Stimulated activated CD8-positive, alpha-beta memory T cell treated with anti-CD3 and anti-CD28 coated beads, Interleukin-4, amount 100 ng/mL, for 4 hours (primary cell): ENCODE data around the gene REEP1.

Source experiments
- DNase-seq, 2 donors: peaks; one replicate each; pipeline ENCODE4 v3.0.0-alpha.2; 2020; ENCODE audit warnings: low read depth in 2 of 2, low spot score in 1 of 2

REEP1 gene

DNA sequence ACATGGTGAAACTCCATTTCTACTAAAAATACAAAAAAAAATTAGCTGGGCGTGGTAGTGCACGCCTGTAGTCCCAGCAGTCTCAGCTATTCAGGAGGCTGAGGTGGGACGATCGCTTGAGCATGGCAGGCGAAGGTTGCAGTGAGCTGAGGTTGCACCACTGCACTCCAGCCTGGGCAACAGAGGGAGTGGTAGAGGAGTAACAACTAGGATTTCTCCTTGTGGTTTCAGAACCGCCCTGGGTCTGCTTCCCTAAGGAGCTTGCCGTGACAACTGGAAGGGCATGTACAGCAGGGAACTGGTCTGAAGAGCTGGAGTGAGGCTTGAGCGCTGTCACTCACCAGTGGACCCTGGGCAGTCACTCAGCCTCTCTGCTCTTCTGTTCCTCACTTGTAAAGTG, 29.1 kb downstream of the REEP1 start:
- DNase-seq: no peak

DNA sequence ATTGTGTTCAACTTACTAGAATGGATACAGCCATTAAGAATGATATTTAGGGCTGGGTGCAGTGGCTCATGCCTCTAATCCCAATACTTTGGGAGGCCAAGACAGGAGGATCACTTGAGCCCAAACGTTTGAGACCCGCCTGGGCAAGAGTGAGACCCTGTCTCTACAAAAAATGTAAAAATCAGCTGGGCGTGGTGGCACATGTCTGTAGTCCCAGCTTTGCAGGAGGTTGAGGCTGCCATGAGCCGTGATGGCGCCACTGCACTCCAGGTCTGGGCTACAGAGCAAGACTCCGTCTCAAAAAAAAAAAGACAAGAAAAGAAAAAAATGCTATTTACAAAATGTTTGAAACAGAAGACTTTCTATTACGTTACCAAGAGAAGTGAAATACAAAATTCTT, 30.0 kb downstream of the REEP1 start:
- DNase-seq: no peak

DNA sequence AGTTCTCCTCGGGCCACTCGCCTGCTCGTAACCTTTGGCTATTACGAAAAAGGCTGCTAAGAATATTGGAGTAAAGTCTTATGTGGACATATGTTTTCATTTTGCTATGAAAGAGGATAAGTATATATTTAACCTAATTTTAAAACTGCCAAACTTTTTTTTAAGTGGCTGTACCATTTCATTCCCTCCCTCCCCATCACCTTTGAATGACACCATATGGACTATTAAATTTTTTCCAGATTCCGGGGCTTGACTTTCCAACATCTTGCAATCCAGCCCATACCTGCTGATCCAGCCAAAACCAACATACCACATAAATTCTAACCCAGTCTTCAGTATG, 31.5 kb downstream of the REEP1 start:
- no peak for DNase-seq

DNA sequence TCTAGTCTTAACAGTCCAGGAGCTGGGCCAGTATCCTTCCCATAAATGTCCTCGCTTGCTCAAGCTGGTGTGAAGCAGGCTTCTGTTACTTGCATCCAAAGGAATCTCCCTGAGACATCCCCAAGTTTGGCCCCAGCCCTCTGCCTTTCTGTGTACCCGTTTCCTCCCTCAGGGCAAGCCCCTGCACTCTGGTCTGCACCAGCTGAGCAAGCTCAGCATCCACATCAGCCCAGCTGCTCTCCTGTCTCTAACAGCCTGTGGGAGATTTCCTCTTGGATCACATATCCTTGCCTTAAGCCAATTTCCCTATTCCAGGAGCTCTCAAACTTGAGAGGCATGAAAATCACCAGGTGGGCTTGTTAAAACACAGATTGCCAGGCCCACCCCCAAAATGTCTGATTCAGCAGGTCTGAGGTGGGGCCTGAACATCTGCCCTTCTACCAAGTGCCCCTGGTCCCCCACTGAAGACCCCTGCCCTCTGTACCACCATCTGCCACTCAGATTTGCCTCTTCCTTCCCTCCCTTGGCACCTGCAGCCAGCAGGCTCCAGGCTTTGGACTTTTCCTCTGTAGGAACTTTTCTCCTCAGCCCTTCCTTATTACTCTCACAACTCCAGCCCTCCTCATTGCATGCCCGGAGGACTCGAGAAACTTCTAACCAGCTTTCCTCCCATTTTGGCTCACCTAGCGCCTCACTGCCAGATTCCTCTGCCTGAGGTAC, 32.1 kb downstream of the REEP1 start:
- DNase-seq: no peak

DNA sequence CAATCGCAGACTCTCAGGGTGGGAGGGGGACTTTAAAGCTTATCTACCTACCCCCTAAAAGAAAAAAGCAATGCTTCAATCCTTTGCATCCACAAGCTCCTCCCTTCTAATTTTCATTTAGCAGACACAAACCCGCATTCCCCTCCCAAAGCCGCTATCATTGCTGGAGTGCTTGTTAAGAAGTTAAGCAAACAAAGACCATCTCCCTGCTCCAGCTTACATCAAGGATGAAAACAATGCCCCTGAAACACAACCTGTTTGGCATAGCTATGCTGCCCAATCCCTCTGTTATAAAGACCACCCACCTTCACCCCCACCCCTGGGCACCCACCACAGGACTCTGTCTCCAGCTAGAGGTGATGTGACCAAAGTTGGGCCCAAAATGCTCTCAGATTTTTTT, 33.0 kb downstream of the REEP1 start:
- no peak for DNase-seq

DNA sequence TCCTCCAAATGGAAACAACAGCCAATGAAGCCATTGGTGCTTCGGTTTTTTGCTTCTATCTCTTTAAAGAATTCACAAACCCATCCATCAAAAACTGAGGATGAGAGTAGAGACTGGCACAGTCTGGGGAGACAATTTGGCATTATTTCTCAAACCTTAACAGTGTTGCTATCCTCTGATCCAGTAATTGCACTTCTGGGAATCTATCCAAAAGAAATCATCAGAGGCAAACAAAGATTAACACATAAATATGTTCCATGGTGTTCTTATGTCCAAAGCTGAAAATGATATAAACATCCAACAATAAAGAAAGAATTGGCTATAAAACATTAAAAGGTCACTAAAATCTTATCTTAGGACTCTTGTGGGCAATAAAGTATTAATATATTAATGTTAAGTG, 35.1 kb downstream of the REEP1 start:
- no peak for DNase-seq

DNA sequence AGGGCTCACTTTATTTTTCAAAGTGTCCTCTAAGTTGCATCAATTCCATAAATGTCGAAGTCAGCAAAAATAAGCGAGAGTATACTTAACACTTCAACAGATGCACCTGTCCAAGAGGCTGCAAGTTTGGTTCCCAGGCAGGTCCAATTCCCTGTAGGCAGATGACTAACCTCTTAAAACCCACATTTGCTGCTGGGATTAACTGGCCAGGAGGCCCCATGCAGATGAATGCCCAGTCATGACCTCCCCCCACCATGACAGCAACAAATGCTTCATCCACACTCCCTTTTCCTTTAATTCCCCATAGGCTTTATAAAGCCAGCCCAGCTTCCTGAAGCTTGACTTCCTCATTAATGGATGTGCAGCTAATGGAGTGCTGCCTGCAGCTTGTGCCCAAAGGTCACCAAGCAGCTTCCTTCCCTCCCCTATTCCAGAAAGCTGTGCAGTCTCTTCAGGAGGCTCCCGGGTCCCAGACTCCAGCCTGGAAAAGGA, 35.7 kb downstream of the REEP1 start:
- DNase-seq: no peak

DNA sequence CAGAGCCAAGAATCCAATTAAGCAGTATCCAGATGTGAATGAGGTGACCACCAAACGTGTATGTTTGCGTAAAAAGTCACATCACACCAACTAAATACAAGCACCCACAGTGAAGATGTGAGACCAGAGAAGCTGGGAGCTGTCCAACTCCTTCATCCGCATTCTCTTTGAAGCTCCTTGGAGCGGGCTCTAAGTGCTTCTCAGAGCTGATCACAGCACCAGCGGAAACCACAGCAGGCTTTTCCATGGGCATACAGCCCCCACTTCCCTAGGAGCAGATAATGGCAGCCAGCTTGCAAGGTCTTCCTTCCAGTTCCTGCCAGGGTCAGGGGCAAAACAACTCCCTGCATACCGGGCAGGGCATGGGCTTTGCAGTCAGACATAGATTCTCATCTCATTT, 36.4 kb downstream of the REEP1 start:
- no peak for DNase-seq

DNA sequence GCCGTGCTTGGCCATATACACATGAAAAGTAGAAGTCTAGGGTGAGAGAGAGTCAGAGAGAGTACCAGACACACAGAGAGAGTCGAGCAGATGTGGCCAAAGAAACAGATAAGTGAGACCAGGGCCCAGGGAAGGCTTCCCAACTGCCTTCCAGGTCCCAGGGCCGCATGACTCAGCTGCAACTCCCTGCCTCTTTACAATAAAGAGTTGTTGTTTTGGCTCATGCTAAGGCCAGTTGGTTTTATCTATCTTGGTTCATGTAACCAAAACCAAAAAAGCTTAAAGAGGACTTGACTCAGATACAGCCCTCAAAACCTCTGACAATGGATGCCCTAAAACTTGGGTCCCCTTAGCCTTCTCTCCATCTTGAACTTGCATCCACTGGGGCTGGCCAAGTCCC, 36.9 kb downstream of the REEP1 start:
- DNase-seq: no peak

DNA sequence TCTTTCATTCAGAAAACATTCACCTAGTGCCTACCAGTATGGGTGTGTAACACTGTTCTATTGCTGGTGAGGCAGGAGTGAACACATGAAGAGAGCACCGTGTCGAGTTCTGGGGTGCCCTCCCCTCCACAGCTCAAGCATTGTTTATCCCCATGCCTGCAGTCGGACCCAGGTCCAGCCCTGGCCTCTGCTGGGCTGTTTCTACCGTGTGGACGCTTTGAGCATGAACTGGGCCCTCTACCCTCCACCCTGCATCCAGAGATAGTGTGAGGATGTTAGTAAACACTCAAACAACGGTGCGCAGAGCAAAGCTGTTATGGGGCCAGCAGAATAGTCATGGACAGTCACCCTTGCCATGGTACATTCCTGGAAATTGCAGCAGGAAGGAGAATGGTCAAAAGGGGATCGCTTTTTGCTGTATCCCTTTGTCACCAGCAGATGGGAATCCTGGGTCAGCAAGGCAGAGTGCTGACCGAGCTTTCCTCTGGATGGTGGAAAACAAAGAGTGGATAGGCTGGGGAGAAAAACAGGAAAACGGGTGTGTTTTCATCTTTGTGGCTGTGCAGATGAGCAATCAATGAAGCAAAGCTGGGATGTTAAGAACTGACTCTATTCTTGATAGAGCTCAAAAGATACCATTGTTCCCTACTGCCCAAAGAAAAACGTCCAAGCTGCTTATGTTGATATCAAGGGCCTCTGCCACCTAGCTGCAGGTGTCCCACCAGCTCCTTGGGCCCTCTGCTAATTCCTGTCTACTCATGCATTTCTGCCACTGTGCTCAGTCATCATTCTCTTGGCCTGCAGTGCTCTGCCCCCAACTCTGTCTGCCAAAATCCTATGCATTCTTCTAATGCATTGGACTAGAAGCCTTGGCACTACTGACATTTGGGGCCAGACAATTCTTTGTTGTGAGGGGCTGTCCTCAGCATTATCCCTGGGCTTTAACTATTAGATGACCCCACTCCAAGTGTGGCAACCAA, 38.7 kb downstream of the REEP1 start:
- no peak for DNase-seq

DNA sequence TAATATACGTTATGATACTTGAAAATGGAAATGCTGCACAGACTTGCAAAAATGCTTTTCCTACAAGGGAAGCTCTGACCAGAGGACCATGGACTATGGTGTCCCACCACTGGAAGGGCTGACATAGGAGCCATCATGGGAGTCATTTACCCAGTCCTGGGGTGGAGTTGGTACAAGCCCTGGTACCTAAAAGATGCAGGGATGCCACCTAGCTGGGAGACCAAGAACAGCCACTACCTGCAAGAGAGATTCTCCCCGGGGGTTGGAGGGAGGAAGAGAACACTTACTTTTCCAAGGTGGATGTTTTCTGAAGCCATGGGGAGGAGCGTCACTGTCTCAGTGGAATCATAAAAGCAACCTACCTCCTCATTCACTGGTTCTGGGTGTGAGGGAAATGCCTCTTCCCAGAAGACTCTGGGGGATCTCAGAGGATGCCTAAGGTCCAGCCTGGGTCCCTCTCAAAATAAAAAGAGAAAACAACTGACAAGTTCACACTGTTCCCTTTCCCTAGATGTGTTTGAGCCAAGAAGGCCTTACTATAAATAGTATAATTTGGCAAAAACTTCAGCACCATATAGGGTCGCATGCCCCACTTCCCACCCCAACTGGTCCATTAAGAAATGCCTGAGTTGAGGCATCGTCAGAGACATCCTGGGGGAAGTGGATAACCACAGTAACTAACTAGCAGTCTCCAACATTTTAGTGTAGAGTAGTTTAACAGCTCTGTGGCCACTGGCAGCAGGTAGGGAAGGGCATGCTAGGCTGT, 39.9 kb downstream of the REEP1 start:
- DNase-seq: no peak

DNA sequence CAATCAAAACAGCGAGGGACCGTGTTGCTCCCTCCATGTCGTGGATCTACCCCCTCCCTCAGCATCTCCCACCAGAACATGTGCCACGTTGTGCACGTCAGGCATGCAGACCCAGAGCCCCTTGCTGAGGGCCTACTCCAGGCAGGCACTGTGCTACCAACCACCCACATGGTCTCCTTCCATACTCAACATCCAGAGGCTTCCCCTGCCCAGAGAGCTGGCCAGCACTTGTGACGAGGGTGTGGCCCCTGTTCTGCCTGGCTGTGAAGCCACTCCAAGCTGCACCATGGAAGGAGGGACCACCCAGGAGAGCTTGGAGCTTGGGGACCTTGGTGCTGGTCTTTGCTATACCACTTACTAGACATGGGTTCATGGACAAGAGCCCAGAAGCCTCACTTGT, 40.5 kb downstream of the REEP1 start:
- DNase-seq: no peak

DNA sequence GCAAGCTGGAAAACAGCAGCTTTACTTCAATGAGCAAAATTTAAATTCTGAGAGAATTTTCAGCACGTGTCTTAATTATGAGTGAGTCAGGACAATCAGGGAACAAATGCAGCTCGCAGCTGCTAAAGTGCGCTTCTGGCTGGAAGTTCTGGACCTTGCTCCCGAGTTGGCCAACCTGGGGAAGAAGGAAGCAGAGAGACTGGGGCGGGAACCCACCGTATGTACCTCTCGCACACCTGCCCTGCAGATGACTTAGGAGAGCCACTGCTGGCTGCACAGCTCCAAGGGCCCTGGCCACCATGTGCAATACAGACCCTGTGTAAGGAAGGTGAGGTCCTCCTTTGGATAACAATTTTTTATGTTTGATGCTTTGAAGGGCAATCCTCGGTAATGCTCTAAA, 42.4 kb downstream of the REEP1 start:
- no peak for DNase-seq

DNA sequence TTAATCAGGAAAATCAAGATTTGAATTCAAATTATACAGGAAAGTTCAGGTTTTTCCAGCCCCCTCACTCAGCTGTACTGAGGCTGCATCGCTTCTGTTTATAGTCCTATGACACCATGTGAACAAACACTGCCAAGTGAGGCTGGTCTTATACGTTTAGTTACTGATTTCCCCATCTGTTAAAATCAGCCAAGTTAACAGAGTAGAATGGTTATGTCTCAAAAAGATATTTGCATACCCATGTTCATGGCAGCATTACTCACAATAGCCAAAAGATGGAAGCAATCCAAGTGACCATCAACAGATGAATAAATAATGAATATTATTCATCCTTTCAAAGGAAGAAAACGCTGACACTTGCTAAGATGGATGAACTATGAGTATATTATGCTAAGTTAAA, 43.8 kb downstream of the REEP1 start:
- no peak for DNase-seq

DNA sequence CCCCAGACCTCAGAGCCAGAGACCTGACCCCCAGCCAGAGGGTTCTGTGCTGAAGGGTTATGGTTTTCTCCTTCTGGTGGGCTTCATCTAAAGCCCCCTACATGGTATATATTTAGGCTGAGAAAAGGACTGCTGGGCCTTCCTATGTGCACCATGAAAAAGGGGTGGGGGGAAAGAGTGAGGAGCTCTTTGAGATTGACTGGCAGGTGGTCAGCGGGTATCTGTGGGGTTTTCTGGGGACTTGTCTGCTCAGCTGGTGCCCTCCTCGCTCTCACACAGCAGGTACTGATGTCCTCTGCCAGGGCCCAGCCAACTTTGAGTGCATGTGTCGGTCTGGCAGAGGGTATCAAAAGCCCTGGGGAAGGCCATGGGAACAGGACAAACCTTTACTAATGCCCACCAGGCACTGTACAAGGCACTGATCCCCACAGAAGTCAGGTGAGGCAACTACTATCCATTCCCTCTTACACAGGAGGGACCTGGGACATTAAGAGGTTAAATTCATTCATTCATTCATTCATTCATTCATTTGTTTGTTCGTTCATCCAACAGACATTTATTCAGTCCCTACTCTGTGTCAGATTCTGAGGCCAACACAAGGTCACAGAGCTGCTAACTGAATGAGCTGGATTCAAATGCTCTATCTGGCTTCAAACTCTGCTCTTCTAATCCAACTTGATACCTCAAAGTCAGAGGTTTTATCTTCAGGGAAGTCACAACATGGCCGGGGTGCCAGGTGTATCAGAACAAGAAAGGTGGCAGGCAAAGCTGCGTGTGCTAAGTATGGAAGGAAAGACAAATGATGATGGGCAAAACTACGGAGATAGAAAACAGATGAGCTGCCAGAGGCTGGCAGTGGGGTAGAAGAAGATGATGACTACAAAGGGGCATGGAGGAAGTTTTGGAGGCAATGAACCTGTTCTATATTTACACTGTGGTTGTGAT, 44.6 kb downstream of the REEP1 start:
- DNase-seq: no peak

DNA sequence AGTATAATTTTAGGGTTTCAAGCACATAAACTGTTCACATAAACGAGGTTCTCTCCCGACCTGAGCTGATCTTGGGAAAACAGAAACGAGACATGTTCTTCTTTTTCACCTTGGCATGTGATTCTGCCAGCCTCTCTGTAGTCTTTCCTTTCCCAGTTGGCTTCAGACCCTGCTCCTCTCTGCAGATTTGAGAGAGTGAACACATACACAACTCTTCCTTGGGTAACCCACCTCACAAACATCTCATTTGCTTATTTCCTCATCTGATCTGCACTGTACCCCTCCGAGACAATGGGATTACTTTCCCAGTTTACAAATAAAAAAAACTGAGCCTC, 46.1 kb downstream of the REEP1 start:
- no peak for DNase-seq

DNA sequence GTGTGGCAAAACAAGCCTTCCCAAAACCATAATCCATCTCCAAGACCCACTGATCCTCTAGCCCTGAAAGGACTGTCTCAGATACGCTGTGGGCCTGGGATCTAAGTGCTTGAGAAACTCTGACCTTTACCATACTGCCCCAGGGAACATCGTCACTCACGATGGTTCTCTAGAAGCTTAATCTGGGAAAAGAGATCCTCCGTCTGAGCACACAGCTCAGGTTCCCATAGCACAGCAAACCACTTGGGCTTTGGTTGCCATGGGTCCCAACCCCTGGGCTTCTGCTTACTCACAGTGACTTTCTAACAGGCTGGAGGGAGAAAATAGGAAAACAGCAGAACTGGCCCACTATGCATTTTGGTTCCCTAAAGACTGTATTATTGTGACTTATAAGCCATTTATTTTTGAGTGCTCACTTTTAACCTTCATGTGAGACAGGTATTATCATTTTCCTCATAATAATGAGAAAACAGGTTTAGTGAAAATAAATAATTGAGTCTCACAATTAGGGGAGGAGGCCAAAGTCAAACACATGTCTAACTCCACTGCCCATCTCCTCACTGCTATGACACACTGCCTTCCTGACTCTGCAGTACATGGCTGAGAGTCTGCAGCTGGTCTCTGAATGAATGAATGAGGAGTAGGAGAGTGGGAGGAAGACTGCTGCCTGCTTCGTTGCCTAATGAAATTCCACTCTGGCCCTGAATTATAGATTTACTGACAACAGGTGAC, 46.7 kb downstream of the REEP1 start:
- no peak for DNase-seq

DNA sequence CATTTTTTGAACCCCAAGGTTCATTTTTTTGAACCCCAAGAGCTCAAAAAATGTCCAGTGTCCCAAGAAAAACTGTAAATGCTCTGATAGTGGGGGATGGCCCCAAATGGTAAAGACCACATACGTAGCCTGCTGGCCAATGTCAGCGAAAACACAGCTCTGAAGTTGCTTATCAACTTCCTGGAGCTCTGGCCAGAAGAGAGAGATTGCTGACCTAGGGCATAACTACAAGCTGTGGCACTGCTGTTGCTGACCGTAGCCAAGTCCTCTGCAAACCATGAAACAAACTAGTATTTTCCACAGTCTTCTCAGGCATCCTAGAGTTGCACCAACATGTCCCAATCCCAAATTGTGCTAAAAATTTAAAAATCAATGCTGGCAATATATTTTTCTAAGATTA, 50.9 kb downstream of the REEP1 start:
- DNase-seq: no peak

DNA sequence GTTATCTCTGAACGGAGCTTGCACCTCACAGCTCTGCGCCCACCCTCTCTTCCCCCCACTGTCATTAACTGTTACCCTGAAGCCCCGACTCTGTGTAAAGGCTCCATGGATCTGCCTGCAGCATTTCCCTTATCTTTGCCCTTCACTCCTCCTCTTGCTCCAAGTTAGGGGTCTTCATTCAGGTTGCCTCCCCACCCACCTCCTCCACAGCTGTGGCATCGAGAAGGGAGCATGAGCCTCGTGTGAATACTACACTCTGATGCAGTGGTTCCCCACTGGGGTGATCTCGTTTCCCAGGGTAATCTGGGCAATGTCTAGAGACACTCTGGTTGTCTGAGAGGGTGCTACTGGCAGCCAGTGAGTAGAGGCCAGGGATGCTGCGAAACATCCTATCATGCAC, 51.4 kb downstream of the REEP1 start:
- DNase-seq: no peak

DNA sequence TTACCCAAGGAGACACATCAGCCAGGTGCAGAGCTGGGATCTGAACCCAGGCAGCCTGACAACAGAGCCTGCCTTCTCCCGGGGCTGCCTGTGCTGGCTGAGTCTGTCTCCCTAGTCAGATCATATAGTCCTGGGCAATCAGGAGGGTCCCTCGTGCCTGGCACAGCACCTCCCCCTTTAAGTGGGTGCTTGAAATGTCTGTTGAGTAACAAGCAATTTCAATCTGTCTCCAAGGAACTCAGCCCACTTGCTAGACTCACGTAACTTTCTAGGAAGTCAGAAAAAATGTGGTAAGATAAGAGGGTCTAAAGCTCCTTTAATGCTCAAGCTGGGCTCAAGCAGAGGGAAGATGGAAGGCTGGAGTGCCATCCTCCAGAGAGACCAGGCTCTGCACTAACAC, 51.9 kb downstream of the REEP1 start:
- no peak for DNase-seq
